ENCODE results near the gene YOD1.

YOD1 gene

DNA sequence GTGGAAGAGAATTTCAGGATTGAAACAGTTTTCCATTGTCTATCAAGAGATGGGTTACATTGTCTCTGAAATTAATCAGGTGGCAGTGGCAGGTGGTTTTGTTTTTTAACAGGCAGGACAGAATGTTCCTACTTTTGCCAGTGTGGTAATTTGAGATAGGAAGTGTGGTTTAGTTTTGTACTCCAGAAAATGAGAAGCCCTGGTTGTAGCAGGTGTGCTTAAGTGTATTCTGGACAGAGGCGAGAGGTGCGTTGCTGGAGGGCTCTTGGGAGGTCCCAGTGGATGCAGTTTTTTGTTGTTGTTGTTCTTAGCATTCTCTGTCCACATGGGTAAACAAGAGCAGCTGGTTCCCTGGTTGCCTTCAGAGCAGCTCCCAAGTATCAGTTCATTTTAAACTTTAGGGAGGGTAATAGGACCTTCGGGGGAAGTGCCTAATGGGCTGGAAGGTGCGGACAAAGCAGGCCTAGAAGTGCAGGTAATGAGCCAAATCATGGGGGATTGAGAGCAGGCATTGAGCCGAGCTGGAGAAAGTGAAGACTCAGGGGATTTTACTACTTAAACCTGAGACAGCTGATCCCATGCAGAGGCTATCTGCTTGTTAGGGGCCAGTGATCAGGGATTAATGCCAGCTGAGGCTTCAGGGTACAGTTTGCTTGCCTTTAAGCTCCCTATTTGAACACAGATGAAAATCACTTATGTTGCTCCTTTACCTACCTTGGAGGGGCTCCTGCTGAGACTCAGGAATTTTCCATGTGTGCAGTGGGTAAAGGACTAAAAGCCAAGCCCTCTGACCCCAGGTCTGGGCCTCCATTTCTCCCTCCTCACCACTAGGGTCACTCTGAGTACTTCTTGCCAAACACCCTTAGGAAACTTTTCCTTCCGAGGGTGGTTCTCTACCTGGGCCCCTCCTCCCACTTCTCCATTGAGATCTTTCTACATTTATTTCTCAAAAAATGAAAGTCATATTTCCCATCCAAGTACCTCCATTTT, 8.2 kb upstream of the YOD1 start:
- no peak overlapping the region for H3K9ac ChIP-seq (ENCODE audit: low read length)
- H3K27me3 ChIP-seq (ENCODE audit: insufficient read depth, low read length) = no peaks in the 10 kb centered on the region
- H3K9me3 ChIP-seq (ENCODE audit: low read length) = no peaks in the 10 kb centered on the region
- no peak overlapping the region for H3K4me3 ChIP-seq (ENCODE audit: low read depth, low read length, poor library complexity, severe bottlenecking)
- peak overlapping the region; percentile 6 for H3K27ac ChIP-seq (ENCODE audit: low read depth, low read length, poor library complexity, severe bottlenecking)
- H3K9me2 ChIP-seq (ENCODE audit: low read depth, low read length) = no peaks in the 10 kb centered on the region
- no peak overlapping the region for H3K4me2 ChIP-seq (ENCODE audit: low read length)
- H3K79me2 ChIP-seq (ENCODE audit: insufficient read depth, low read length) = no peaks in the 10 kb centered on the region
- peaks cover 15% of the 10 kb centered on the region; the same call in 1 of the 2 replicates for H3K36me3 ChIP-seq (ENCODE audit: insufficient read depth, low read length)
- H3F3A ChIP-seq (ENCODE audit: insufficient read depth, low read length) = no peaks in the 10 kb centered on the region
- TF ChIP-seq EZH2 (IDR thresholded peaks at IDR 0.05; ENCODE audit: borderline replicate concordance, low read length) = no peak
- TF ChIP-seq, protein P1, sequence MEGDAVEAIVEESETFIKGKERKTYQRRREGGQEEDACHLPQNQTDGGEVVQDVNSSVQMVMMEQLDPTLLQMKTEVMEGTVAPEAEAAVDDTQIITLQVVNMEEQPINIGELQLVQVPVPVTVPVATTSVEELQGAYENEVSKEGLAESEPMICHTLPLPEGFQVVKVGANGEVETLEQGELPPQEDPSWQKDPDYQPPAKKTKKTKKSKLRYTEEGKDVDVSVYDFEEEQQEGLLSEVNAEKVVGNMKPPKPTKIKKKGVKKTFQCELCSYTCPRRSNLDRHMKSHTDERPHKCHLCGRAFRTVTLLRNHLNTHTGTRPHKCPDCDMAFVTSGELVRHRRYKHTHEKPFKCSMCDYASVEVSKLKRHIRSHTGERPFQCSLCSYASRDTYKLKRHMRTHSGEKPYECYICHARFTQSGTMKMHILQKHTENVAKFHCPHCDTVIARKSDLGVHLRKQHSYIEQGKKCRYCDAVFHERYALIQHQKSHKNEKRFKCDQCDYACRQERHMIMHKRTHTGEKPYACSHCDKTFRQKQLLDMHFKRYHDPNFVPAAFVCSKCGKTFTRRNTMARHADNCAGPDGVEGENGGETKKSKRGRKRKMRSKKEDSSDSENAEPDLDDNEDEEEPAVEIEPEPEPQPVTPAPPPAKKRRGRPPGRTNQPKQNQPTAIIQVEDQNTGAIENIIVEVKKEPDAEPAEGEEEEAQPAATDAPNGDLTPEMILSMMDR (IDR thresholded peaks at IDR 0.05; ENCODE audit: low read length) = peak; percentile 14; the same call in 1 of the 2 replicates
- no peak overlapping the region for H2AFZ ChIP-seq (ENCODE audit: low read length)
- peaks cover 17% of the 10 kb centered on the region for H3K4me1 ChIP-seq (ENCODE audit: insufficient read depth, low read length, severe bottlenecking)
- H4K20me1 ChIP-seq (ENCODE audit: insufficient read depth, low read length) = no peaks in the 10 kb centered on the region

- H3K36me3 ChIP-seq (ENCODE audit: insufficient read depth, low read length) = peaks cover 11% of the 10 kb centered on the region; the same call in 1 of the 2 replicates
- no peak overlapping the region for H3K4me3 ChIP-seq (ENCODE audit: low read depth, low read length, poor library complexity, severe bottlenecking)
- H3K9me3 ChIP-seq (ENCODE audit: low read length) = no peaks in the 10 kb centered on the region
- H3K4me1 ChIP-seq (ENCODE audit: insufficient read depth, low read length, severe bottlenecking) = peaks cover 26% of the 10 kb centered on the region
- H3F3A ChIP-seq (ENCODE audit: insufficient read depth, low read length) = no peaks in the 10 kb centered on the region
- no peaks in the 10 kb centered on the region for H4K20me1 ChIP-seq (ENCODE audit: insufficient read depth, low read length)
- H3K27me3 ChIP-seq (ENCODE audit: insufficient read depth, low read length) = no peaks in the 10 kb centered on the region
- H3K9ac ChIP-seq (ENCODE audit: low read length) = no peak overlapping the region
- no peak overlapping the region for H3K27ac ChIP-seq (ENCODE audit: low read depth, low read length, poor library complexity, severe bottlenecking)
- H2AFZ ChIP-seq (ENCODE audit: low read length) = no peak overlapping the region
- no peak for TF ChIP-seq EZH2 (IDR thresholded peaks at IDR 0.05; ENCODE audit: borderline replicate concordance, low read length)
- TF ChIP-seq, protein P1 (IDR thresholded peaks at IDR 0.05; ENCODE audit: low read length) = no peak
- H3K4me2 ChIP-seq (ENCODE audit: low read length) = no peak overlapping the region
- H3K9me2 ChIP-seq (ENCODE audit: low read depth, low read length) = no peaks in the 10 kb centered on the region
- H3K79me2 ChIP-seq (ENCODE audit: insufficient read depth, low read length) = no peaks in the 10 kb centered on the region
These were observed 7.2 kb upstream of the YOD1 start for GRCh38 chr1:207058252-207058651.

- no peaks in the 10 kb centered on the region for H3K36me3 ChIP-seq (ENCODE audit: insufficient read depth, low read length)
- no peaks in the 10 kb centered on the region for H3K9me3 ChIP-seq (ENCODE audit: low read length)
- H4K20me1 ChIP-seq (ENCODE audit: insufficient read depth, low read length) = no peaks in the 10 kb centered on the region
- peaks cover 35% of the 10 kb centered on the region for H3K4me1 ChIP-seq (ENCODE audit: insufficient read depth, low read length, severe bottlenecking)
- H3K4me3 ChIP-seq (ENCODE audit: low read depth, low read length, poor library complexity, severe bottlenecking) = no peak overlapping the region
- peaks cover 2% of the 10 kb centered on the region; the same call in 1 of the 2 replicates for H3F3A ChIP-seq (ENCODE audit: insufficient read depth, low read length)
- no peak overlapping the region for H3K9ac ChIP-seq (ENCODE audit: low read length)
- no peak overlapping the region for H2AFZ ChIP-seq (ENCODE audit: low read length)
- H3K27ac ChIP-seq (ENCODE audit: low read depth, low read length, poor library complexity, severe bottlenecking) = no peak overlapping the region
- TF ChIP-seq EZH2 (IDR thresholded peaks at IDR 0.05; ENCODE audit: borderline replicate concordance, low read length) = no peak
- TF ChIP-seq, protein P1 (IDR thresholded peaks at IDR 0.05; ENCODE audit: low read length) = no peak
- no peaks in the 10 kb centered on the region for H3K9me2 ChIP-seq (ENCODE audit: low read depth, low read length)
- H3K4me2 ChIP-seq (ENCODE audit: low read length) = no peak overlapping the region
- H3K79me2 ChIP-seq (ENCODE audit: insufficient read depth, low read length) = no peaks in the 10 kb centered on the region
- no peaks in the 10 kb centered on the region for H3K27me3 ChIP-seq (ENCODE audit: insufficient read depth, low read length)
These were observed 5.7 kb upstream of the YOD1 start for GRCh38 chr1:207056673-207057072.
